SK-N-MC (cell line): ENCODE data around the gene PER3.

ENCODE experiments used
- DNase-seq: peaks from one replicate; pipeline ENCODE4 v3.0.0-alpha.2; 2011; ENCODE audit warnings: low read depth, low spot score
- H3K27ac ChIP-seq: fragments of 200-600 bp; sonication (generic); 2 replicates; pipeline ENCODE4 v1.5.1; 2016; ENCODE audit warnings: mixed run types
- H3K36me3 ChIP-seq: fragments of 200-600 bp; sonication (generic); 2 replicates; pipeline ENCODE4 v1.6.1; 2017; ENCODE audit warnings: antibody characterized with exemption, low read length, mixed read lengths; ENCODE audit not compliant: insufficient read depth
- H3K4me3 ChIP-seq: fragments of 200-600 bp; sonication (generic); 2 replicates; pipeline ENCODE4 v1.5.1; 2016
- H3K9ac ChIP-seq: fragments of 200-600 bp; sonication (generic); 2 replicates; pipeline ENCODE4 v1.8.0; 2017; ENCODE audit warnings: mixed run types, mixed read lengths; ENCODE audit not compliant: insufficient read length
- H3K9me3 ChIP-seq: fragments of 200-600 bp; sonication (generic); 2 replicates; pipeline ENCODE4 v1.6.1; 2017; ENCODE audit warnings: low read depth, mild to moderate bottlenecking, antibody characterized with exemption, low read length, moderate library complexity, mixed read lengths
- EZH2 ChIP-seq: fragments of 200-600 bp; sonication (generic); IDR thresholded peaks from one replicate; pipeline ENCODE4 v1.6.1; 2017; ENCODE audit warnings: antibody characterized with exemption
- FOXP2 ChIP-seq: optimal IDR thresholded peaks from 2 replicates; pipeline ENCODE3; 2011; ENCODE audit warnings: mild to moderate bottlenecking, moderate library complexity; ENCODE audit not compliant: insufficient read depth; ENCODE audit errors: extremely low read length, control extremely low read depth
- POLR2AphosphoS5 ChIP-seq: IDR thresholded peaks from 2 replicates; pipeline ENCODE4 v1.6.1; 2012; ENCODE audit warnings: mild to moderate bottlenecking, low read depth, low read length, borderline replicate concordance

Gene PER3

DNA sequence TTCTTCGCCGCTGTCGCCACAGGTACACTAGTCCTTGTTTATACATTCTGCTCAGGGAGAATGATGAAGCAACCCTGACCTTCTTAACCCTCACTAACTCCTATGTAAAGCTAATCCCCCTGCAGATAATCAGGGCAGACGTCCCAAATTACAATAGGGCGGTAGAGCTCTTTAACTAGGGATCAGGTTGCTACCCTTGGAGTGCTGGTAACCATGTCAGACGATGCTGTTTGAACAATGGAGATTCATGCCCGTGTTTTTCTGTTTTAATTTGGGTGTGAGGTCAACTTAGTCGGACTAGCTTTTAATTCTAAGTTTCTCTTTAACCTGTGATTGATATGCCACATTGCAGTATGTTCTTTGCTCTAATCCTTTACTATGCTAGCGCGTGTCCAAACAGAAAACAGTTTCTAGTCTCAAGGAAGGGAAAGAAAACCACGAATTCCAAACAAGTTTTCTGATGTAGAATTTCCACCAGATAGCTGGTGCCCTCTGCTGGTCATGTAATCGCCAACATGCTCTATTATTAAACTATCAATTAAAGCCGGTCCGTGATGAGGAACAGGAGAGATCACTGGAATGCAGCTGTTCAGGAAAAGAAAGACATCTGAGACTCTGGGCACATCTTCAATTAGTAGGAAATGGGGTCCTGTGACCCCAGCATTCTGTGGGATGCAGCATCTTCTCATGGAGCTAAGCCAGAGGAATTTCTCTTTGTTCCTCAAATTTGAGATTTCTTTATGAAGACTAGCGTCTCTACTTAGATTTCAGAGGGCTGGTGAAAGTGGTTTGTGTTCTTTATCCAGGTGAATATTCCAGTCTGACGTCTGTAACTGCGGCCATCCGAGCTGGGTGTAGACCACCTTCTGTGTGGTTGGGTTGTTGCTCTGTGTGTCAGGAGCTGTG is 31.3 kb upstream of the PER3 start:
- no peaks in the 10 kb centered on the region for H3K9me3 ChIP-seq
- H3K36me3 ChIP-seq, result no peaks in the 10 kb centered on the region
- peak overlapping the region; percentile 64 for H3K4me3 ChIP-seq
- DNase-seq, result peak; percentile 18
- TF ChIP-seq POLR2AphosphoS5 (no peak), FOXP2 (no peak), EZH2 (no peak)
- H3K9ac ChIP-seq, result no peak overlapping the region
- H3K27ac ChIP-seq, result no peak overlapping the region

DNA sequence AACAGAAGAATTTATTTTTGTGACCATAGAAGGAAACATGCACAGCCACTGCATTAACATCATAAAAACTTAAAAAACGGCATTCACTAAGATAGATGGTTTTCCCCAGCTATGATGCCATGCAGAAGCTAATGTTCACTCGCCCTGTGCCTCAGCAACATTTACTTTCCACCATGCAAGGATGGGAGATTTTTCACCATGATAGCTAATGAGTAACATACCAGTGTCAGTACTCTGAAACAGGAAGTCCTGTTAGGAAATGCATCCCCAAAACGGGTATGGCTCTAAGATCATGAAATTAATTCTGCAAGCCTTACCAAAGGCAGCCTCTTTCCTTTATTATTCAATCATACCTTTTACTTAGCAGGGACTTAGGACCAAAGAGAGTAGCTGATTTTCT is 30.4 kb upstream of the PER3 start:
- no peak overlapping the region for H3K9ac ChIP-seq
- no peak overlapping the region for H3K4me3 ChIP-seq
- peak; percentile 12 for DNase-seq
- TF ChIP-seq POLR2AphosphoS5 (no peak), FOXP2 (no peak), EZH2 (no peak)
- no peaks in the 10 kb centered on the region for H3K36me3 ChIP-seq
- H3K27ac ChIP-seq, result no peak overlapping the region
- no peaks in the 10 kb centered on the region for H3K9me3 ChIP-seq

DNA sequence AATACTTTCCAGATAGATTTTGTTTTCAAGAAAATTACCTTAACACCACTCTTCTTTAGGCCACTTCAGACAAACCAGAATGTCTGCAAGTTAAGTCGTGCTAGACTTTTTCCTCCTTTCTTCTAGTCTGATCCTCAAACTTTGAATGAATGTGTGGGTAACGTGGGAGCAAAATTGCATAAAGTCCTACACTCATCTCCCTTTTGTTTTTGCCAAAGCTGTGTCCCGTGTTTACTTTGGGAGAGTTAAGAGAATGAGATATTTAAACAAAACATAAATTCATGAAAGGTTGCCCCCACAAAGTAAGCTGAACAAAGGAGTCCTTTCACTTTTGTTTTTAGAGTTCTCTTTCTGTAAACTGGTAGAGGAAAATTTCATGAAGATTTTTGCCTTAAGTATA is 29.9 kb upstream of the PER3 start:
- TF ChIP-seq EZH2 (no peak), POLR2AphosphoS5 (no peak), FOXP2 (no peak)
- Histone ChIP-seq H3K9ac (no peak overlapping the region), H3K36me3 (no peaks in the 10 kb centered on the region), H3K9me3 (no peaks in the 10 kb centered on the region), H3K4me3 (no peak overlapping the region), H3K27ac (no peak overlapping the region)
- DNase-seq, result no peak

DNA sequence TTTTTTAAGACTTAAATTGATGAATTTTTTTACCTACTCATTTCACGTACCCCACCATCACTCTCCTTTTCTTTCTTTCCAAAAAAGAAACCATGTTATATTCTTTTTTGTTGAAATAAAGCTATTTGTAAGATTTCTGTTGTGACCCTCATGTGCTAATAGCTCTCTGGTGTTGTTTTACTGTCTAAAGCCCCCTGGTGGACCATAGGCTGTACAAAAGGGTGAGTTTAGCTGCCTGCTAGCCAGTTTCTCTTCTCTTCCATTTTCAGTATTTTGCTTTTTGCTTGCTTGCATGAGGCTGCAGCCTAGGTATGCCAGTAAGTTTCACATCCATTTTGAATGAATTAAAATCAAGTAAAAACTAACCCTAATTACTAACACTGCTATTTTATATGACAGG is 28.6 kb upstream of the PER3 start:
- TF ChIP-seq POLR2AphosphoS5, result no peak
- TF ChIP-seq EZH2, result no peak
- Histone ChIP-seq H3K9me3 (no peaks in the 10 kb centered on the region), H3K9ac (no peak overlapping the region), H3K27ac (no peak overlapping the region), H3K36me3 (no peaks in the 10 kb centered on the region), H3K4me3 (no peak overlapping the region)
- DNase-seq, result no peak

DNA sequence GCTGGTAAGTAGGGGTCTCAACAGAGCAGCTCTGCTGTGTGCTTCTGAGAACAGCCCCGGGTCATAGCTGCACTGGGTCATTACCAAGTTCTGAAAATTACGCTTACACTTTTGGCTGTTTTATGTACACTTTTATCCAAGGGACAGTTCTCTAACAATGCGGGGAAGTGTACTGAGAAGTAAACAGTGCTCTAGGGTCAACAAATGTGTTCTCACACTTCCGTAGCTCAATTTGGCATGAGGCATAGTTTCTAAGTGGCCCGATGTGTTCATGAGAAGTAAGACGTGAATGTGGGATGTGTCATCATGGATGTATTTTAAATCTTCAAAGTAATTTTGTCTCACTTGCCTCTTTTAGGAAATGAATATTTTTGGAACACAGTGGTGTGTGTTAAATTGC is 23.8 kb upstream of the PER3 start:
- TF ChIP-seq FOXP2 (no peak), EZH2 (no peak), POLR2AphosphoS5 (no peak)
- Histone ChIP-seq H3K27ac (no peak overlapping the region), H3K9me3 (no peaks in the 10 kb centered on the region), H3K4me3 (no peak overlapping the region), H3K9ac (no peak overlapping the region), H3K36me3 (no peaks in the 10 kb centered on the region)
- DNase-seq, result no peak

DNA sequence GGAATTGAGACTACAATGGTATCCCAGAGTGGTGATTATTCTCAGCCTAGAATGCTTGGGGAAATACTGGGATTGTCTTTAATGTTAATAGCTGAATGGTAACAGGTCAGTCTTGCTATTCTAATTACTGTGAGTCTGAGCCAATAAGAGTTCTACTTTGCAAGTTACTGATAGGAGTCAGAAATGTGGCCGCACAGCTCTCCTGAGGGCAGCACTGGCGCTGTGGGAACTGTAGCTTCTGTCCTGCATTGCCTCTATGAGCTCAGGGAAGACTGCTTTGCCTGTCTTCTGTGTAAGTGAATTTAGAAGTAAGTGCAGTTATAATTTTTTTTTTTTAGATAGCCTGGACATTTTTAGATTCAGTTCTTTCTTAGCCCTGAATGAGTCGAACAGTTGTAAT is 23.0 kb upstream of the PER3 start:
- Histone ChIP-seq H3K36me3 (no peaks in the 10 kb centered on the region), H3K4me3 (no peak overlapping the region), H3K27ac (no peak overlapping the region), H3K9me3 (no peaks in the 10 kb centered on the region), H3K9ac (no peak overlapping the region)
- DNase-seq, result no peak
- no peak for TF ChIP-seq EZH2

DNA sequence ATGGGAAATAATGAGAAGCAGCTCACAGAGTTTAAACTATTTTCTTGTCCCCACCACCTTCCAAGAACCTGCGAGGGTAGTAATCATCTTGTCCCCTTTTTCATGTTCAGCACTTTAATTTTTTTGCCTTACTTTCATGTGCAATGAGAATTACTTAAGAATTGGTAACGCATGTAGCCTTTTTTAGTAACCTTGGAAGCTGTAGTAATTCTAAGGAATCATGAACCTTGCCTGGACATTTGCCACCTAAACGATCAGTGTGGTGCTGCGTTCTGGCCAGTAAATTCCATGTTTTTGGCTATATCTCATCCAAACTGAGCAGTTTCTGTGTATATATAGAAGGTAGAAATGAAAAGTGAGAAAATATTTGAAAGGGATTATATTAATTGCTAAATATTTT is 16.9 kb upstream of the PER3 start:
- no peak overlapping the region for H3K4me3 ChIP-seq
- H3K9me3 ChIP-seq, result no peaks in the 10 kb centered on the region

DNA sequence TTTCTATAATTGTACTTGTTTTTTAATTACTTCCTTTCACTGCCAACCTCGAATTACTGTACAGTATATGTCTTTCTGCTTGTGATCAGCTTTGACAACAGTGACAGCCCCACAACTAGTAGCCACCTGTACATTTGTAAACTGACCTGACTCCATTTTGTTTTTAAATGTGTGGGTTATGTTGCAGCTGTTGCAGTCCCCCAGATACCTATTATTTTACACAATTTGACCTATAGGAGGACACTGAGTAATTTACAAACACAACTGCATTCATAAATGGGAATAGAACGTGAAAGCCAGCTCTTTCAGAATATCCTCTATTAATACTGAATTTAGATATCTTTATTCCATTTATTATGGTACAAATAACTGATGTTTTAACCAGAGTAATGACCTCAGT is 15.5 kb upstream of the PER3 start:
- H3K4me3 ChIP-seq, result no peak overlapping the region
- TF ChIP-seq EZH2 (no peak), FOXP2 (no peak), POLR2AphosphoS5 (no peak)
- DNase-seq, result no peak
- H3K9ac ChIP-seq, result no peak overlapping the region
- H3K36me3 ChIP-seq, result peaks cover under 1% of the 10 kb centered on the region; the same call in 1 of the 2 replicates
- no peaks in the 10 kb centered on the region for H3K9me3 ChIP-seq
- H3K27ac ChIP-seq, result no peak overlapping the region

More for the DNA sequence above, 16.9 kb upstream of the PER3 start:
- no peak for TF ChIP-seq FOXP2
- no peak for TF ChIP-seq EZH2
- TF ChIP-seq POLR2AphosphoS5, result no peak
- H3K27ac ChIP-seq, result no peak overlapping the region
- no peaks in the 10 kb centered on the region for H3K36me3 ChIP-seq
- no peak for DNase-seq
- no peak overlapping the region for H3K9ac ChIP-seq

DNA sequence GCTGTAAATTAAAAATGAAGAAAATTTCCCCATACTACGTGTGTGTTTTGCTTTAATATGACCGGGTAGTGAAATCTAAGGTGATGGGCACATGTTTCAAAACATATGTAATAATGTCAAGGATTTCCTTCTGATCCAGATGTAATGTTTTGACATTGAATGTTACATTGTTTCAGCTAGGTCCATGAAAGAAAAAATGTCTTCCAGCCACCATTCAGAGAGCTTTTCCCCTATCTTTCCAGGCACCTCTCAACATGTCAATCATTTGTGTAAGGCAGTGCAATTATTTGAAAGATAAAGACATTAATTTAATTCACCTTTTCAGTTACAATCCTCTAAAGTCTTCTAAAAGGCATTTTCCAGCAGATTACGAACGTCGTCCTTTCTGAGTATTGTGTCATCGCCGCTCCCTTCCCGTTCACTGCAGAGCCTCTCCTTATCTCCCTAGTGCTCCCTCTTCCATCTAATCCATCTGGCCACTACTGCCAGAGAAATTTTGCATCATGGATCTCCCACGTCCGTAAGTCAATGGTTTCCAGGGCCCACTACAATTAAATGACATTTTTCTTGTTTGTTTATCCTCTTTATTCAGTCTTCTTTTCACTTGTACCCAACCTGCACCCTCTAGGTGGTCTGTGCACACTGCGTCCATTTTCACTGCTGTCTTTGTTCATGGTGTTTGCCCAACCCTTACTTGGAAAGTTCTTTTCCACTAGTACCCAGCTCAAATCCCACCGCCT is 14.2 kb upstream of the PER3 start:
- Histone ChIP-seq H3K36me3 (peaks cover 11% of the 10 kb centered on the region), H3K27ac (no peak overlapping the region), H3K9me3 (no peaks in the 10 kb centered on the region), H3K4me3 (no peak overlapping the region), H3K9ac (no peak overlapping the region)
- TF ChIP-seq EZH2 (no peak), FOXP2 (no peak), POLR2AphosphoS5 (no peak)
- no peak for DNase-seq
